Activated CD8-positive, alpha-beta memory T cell treated with anti-CD3 and anti-CD28 coated beads, Interleukin-2, amount 50 U/mL, for 24 hours (primary cell): ENCODE data around the gene LDAH.
"Not testable (repeated sequence)": the region's sequence is repeated elsewhere in the genome, so short reads cannot be mapped to it uniquely, and the experiment has no call there.

Experiments used
- DNase-seq: peaks from one replicate; pipeline ENCODE4 v3.0.0-alpha.2; 2020; ENCODE audit errors: extremely low read depth

Gene LDAH

DNA sequence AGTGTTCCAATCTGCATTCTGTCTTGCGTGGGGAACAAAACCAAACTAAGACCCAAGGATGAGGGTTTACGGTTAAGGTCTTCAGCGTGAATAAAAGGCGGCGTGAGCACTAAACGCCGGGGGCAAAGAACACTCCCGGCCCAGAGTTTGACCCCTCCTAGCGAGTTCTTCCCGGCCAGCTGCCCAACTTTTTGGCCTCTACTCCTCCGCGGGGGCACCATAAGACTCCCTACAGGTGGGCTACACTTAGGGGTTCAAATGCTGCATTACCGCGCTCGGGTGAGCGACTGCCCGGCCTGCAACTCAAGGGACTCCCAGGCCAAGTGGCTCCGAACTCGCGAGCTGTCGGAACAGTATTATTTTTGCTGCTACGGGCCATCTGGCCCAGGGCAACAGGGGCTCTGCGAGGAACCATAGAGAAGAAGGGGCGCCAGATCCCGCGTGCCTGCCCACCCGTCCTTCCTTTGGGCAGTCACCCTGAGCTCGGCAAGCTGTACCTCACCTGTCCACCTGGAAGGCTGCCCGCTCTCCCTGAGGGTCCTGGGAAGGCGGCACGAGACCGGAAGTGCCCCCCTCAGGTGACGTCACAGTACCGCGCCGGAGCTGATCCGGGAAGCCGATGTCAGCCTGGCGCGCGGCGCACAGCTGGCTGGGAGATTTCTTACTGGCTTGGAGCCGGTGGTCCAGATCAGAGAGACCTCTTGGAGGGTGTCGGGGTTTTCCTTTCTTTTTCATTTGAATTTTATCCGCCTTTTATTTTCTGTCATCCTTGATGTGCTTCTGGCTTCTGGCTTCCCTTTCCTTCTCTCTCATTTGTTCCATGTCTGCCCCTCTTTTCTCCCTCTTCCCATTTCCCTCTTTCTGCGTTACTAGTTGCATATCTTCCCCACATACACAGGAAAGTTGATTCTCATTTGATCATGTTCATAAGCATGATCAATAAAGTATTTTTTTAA, at the start of gene LDAH:
TSS of gene LDAH (minus strand) at position 567 of the 956 bp plus-strand sequence. CDS start 21,638 bp downstream, outside the sequence.
- DNase-seq = peak; percentile 73

DNA sequence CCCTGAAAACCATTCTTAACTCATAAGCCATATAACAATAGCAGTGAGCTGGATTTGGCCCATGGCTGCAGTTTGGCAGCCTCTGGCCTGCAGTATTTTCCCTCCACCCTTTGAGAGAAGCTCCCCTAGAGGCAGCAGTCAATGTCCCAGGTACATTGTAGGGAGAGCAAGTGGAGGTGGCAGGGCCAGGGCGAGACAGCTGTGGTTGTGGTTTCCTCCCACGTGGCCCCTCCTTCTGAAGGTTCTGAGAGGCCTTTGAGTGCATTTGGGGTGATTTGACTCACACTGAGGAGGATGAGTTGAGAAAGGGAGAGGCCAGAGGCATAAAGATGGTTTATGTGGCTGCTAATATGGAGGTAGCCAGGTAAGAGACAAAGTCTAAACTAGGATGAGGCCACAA, 45.5 kb upstream of the LDAH start:
- DNase-seq = peak; percentile 32

DNA sequence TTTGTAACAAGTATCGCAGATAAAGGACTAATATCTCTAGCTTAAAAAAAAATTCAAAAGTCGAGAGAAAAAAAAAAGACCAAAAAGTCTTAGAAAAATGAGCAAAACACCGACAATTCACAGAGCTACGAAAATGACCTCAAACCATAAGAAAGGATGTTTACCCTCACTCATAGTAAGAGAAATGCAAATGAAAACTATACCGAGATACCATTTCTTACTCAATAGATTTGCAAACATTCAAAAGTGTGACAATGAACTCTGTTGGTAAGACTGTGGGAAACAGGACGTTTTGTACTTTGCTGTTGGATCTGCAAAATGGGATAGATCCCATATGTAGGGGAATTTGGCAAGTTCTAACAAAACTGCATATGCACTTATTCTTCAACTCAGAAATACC, 39.9 kb upstream of the LDAH start:
- DNase-seq = no peak

DNA sequence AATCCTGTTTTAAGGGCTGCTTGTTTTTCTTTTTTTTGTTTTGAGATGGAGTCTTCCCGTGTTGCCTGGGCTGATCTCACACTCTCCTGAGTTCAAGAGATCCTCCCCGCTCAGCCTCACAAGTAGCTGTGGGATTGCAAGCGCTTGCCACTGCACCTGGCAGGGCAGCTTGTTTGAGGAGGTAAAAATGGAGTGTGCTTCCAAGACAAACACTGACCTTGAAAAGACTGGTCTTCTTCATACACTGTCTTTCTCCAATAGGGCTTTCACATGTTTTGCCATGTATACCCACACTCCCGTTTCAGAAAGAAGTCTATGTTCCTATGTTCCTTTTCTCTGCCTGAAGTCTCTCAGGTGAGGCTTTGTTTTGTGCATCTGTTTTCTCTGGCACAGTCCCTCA, 32.6 kb upstream of the LDAH start:
- no peak for DNase-seq

DNA sequence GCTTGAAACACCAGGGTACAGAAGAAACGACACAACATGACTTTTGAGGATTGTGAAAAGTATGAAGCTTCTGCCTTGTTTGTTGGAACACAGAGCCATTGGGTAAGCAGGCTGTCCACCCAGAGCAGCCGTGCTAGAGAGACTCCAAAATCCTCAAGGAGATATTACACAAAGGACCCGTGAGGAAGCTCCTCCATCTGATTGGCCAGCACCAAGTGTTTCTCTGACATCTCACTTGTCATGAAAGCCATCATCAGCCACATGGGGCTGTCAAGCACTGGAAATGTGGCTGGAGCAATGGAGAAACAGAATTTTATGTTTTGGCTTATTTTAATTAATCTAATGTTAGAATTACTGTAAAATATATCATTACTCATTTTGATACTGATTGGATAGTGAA, 29.8 kb upstream of the LDAH start:
- DNase-seq = no peak

DNA sequence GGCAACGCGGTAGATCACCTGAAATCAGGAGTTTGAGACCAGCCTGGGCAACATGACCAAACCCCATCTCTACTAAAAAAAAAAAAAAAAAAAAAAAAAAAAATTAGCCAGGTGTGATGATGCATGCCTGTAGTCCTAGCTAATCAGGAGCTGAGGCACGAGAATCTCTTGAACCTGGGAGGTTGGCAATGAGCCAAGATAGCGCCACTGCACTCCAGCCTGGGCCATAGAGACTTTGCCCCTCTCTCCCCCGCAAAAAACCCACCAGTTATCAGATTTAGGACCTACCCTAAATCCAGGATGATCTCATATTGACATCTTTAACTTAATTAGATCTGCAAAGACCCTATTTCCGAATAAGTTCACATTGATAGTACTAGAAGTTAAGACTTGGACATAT, 29.2 kb upstream of the LDAH start:
- DNase-seq = no peak

DNA sequence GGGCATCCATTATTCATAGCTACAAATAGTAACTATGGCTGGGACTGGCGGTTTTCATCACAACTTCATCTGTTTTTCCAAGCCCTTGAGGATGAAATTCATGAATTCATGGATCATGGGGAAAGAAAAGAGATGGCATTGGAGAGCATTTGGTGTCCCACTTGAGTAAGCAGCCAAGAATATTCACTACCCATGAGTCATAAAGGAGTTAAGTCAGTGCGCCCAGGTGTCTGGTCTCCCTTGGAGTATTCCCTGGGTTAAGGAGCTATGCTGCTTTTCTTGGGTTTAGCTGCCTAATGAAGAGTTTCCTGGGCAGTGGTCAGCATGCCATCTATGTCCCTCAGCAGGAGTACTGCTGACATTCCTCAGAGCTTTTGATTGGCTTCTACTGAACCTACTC, 21.3 kb upstream of the LDAH start:
- no peak for DNase-seq

DNA sequence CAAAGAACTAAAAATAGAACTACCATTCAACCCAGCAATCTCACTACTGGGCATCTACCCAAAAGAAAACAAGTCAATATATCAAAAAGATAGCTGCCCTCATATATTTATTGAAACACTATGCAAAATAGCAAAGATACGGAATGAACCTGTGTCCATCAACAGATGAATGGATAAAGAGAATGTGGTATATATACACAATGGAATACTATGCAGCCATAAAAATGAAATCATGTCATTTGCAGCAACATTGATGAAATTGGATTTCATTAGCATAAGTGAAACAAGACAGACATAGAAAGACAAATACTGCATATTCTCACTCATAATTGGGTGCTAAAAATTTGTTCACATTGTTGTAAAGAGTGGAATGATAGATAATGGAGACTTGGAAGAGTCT, 16.2 kb upstream of the LDAH start:
- no peak for DNase-seq

DNA sequence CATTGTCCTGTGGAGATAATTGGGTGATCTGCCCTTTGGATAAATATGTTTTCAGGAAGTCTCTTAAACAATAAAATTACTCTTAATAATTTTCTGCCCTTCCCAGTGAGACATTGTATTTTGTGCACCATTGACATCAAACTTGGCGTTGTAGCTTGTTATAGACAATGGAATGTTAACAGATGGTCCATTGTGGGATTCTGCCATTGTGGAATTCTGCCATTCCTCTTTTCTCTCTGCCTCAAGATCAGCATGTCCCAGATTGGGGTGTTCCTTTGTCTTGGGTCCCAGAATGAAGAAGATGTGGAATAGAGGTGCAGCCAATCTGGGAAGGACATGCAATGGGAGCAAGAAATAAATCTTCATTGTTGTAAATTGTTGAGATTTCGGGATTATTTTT, 15.1 kb upstream of the LDAH start:
- no peak for DNase-seq

DNA sequence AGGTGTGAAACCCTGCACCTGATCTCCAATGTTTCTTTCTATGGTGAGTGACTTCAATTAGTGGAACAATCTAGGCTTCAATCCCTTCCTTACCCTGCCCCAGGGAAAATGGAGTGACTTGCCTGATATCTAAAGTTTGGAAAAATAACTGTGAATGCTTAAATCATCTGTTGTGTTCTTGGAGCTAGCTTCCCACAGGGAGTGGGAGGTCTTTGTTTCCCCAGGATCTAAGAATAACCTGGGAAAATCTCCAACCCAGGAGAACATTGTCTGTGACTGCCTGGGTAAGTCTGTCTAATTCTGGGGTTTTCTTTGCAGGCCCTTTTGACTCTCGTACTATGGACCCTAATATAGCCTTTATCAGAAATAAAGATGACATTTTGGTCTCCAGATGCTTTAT, 13.6 kb upstream of the LDAH start:
- no peak for DNase-seq

DNA sequence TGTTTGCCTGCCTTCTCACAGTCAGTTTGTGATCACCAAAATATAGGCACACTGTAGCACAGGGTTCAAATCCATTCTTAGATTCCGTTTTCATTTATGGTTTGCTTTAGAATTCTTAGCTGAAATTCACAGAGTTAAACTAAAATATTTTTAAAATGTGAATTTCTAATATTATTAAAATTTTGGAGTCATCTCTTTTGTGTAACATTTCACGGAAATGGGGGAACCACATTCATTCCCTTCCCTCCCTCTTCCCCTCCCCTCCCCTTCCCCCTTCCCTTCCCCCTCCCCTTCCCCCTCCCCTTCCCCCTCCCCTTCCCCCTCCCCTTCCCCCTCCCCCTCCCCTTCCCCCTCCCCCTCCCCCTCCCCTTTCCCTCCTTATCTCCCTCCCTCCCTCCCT, 11.4 kb upstream of the LDAH start:
- DNase-seq = no peak

DNA sequence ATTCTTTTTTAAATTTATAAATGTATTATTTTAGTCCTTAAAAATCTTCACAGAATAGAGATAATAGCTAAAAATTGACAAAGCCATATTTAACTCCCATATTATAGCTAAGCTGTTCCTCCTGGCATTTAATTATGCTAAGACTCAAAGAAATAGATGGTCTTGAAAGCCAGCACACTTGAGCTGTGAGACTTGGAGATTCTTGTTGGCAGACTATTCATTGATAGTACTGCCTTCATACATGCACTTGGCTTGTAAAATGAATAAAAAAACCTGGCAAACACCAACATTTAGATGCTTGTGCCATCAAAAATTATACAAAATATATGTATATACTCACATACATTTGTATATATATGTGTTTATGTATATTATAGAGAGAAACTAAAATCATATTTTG, 9.7 kb upstream of the LDAH start:
- DNase-seq = no peak

DNA sequence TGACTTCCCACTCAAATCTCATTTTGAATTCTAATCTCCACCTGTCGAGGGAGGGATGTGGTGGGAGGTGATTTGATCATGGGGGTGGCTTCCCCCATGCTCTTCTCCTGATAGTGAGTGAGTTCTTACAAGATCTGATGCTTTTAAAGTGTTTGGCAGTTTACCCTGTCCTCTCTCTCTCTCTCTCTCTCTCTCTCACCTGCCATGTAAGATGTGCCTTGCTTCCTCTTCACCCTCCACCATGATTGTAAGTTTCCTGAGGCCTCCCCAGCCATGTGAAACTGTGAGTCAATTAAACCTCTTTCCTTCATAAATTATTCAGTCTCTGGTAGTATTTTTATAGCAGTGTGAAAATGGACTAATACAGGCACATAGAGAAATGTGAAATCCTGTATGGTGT, 7.0 kb upstream of the LDAH start:
- no peak for DNase-seq

DNA sequence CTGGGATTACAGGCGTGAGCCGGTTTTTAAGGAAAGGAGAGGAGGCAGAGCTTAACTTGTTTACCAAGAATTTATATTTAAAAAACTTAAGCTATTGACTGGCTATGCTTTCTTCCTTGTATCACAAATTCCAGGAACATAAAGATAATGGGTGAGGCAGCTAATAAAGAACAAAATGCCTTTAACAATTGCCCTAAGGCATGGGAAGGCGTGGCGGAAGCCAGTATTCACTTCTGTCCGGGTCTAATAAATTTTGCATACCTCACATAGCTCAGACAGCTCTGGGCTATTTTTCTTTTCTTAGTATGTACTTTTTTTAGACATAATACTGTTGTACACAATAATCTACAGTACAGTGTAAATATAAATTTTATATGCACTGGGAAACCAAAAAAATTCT, 1.0 kb upstream of the LDAH start:
- no peak for DNase-seq

DNA sequence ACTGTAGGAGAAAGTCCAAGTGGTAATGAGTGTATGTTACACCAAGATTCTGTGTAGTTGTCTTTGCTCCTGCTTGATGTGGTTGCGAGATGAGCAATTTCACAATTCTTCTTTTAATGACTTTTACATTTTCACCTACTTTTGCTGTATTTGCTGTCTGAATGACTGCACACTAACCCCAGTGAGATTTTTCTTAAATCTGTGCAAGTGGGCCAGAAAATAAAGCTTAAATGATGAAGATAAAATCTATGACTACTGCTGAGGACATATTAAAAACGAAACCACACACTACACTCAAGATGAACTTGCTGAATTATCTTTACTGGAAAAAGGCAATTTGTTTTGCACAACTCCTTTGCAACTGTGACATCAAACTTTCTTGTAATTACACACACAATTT, 4.1 kb downstream of the LDAH start:
- DNase-seq = no peak

DNA sequence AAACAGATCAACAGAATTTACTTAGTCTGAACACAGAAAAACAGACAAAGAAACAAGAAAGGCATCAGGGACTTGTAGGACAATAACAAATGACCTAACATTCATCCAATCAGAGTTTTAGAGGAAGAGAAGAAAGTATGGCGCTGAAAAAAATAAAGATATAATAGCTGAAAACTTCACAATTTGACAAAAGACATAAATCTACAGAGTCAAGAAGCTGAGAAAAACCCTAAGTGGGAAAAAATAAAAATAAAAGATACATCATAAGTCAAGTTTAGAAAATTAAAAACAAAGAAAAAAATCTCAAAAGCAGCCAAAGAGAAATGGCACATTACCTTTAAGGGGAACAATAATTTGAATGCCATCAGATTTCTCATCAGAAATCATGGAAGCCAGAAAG, 7.7 kb downstream of the LDAH start:
- no peak for DNase-seq

DNA sequence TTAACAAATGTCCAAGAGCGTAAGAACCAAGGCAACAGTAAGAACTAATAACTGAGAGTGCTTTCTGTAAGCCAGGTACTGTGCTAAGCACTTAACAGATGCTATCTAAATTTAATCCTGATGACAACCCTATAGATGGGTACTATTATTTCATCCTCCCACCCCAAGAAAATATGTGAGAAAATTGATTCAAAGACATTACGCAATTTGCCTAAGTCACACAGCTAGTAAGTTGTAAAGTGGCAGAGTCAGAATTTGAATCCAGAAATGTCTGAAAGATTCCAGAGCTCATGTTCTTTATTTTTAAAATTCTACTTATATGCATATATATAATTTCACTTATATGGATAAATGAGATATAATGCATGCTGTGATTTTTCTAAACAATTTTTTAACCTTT, 10.1 kb downstream of the LDAH start:
- DNase-seq = no peak

DNA sequence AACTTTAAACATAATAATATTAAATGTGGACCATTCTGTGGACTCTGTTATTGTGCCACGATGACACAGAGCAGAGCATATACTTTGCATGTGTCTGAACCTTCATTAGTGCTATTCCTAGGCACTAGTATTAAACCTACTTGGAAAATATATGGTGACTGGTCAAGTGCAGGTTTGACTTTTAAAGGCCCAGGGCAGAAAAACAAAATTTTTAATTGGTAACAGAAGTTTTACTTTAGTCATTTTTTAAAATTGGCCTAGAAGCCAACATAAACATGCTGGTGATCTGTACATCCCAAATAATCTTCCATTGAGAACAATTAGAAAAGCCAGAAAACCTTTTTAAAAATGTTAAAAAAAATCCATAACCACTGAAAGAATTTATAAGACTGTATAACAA, 16.6 kb downstream of the LDAH start:
- no peak for DNase-seq

DNA sequence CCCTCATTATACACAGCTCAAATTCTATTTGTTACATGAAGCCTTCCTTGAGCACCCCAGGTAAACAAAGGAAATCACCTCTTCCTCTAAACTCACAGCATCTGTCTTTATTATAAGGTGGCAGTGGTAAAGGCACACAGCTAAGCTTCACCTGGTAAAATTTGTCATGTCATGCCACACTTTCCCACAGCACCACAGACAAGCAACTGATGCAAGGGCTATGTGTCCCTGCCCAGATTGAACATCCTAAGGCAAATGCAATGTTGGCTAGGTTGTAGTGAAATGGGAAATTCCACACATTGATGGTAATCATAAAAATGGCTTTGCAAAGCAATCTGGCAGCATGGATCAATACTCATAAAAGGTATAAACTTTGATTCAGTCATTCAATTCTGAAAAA, 18.9 kb downstream of the LDAH start:
- no peak for DNase-seq

DNA sequence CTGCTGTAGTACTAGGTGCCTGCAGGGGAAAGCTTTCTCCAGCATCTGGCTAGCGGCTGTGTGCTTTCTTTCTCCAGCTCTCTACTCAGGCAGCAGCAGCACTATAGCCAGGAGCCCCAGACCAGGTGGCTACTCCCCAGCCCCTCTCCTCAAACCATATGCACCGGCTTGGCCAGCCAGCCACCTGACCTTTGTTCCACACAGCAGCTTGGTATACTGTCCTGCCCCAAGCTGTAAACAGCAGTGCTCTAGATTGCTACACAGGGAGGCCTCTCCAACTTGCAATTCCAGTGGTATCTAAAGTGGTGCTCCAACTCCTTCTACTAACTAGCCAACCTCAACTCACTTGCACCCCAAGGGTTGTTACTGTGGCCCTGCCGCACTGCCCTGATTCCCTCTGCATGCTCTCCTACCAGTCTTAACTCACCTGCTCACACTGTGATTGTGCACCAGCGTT, 19.6 kb downstream of the LDAH start:
- no peak for DNase-seq

DNA sequence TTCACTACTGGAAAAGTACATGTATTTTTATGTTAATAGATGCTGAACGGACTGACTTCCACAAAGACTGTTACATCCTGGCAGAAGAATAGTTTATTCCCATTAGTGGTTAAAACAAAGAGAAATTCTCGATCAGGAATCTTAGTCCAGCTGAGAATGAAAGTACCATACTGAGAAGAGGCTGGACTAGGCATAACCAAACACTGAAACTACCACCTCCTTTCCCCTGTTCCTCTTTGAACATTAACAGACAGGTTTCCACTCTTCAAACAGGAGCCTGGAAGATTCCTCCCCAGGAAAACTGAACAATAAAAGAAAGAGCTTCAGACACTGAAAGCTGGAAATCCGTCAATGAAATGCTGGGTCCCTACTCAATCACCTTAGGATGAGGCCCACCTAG, 25.8 kb downstream of the LDAH start:
- no peak for DNase-seq

DNA sequence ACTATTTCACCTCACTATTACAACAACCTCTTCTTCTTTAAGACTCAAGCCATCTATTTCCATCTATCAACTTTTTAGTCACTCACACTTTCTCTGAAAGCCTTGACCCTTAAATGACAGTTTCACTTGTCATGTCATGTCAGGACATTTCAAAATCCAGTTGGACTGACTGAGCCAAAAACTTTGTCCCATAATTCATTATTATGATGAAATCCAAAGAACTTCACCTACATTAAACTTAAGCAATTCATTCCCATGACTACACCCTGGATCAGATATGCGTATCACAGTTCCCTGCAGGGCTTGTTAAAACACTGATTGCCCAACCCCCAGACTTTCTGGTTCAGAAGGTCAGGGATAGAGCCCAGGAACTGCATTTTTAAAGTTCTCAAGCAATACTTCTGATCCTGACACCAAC, 26.5 kb downstream of the LDAH start:
- DNase-seq = no peak

DNA sequence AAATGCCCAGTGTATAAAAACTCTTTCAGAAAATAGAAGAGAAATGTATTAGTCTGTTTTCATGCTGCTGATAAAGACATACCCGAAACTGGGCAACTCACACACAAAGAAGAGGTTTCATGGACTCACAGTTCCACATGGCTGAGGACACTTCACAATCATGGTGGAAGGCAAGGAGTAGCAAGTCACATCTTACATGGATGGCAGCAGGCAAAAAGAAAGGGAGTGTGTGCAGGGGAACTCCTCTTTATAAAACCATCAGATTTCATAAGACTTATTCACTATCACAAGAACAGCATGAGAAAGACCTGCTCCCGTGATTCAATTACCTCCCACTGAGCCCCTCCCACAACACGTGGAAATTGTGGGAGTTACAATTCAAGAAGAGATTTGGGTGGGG, 29.0 kb downstream of the LDAH start:
- not testable (repeated sequence) for DNase-seq
